ENCODE data around the gene CCDC107.

DNA sequence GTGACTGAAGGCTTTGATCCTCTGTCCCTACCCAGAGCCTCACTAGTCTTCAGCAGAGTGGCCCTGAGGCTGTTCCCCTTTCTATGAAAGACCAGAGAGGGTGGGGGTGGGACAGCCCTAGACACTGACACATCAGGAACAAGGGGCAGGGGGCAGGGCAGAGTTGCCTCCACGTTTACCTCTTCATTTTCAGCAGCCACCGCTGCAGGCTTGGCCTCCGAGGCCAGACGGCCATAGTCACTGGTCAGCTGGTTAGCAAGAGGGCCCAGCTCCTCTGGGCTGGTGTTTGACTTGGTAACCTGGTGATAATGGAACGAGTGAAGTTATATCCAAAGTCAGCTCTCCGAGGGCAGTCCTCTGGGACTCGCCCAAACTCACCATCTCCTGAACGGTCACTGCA lies 47.3 kb downstream of the CCDC107 start:
- TF ChIP-seq CTCF (IDR thresholded peaks at IDR 0.05): no peak
- no peak for TF ChIP-seq BCL3 (IDR thresholded peaks at IDR 0.05)
- TF ChIP-seq, protein P1, sequence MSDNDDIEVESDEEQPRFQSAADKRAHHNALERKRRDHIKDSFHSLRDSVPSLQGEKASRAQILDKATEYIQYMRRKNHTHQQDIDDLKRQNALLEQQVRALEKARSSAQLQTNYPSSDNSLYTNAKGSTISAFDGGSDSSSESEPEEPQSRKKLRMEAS (IDR thresholded peaks at IDR 0.05): no peak
- no peak for TF ChIP-seq MAFK (IDR thresholded peaks at IDR 0.05; ENCODE audit: partially characterized antibody)
- no peak for TF ChIP-seq EP300 (IDR thresholded peaks at IDR 0.05)
- no peak for TF ChIP-seq POLR2A (IDR thresholded peaks at IDR 0.05; ENCODE audit: low read length)
- TF ChIP-seq, protein P2, sequence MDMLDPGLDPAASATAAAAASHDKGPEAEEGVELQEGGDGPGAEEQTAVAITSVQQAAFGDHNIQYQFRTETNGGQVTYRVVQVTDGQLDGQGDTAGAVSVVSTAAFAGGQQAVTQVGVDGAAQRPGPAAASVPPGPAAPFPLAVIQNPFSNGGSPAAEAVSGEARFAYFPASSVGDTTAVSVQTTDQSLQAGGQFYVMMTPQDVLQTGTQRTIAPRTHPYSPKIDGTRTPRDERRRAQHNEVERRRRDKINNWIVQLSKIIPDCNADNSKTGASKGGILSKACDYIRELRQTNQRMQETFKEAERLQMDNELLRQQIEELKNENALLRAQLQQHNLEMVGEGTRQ (IDR thresholded peaks at IDR 0.05): no peak
- TF ChIP-seq RARB (CRISPR knock-in tag; IDR thresholded peaks at IDR 0.05): no peak
- no peak for TF ChIP-seq RNF2 (IDR thresholded peaks at IDR 0.05; ENCODE audit: borderline replicate concordance, low read depth)
- TF ChIP-seq, protein P3, sequence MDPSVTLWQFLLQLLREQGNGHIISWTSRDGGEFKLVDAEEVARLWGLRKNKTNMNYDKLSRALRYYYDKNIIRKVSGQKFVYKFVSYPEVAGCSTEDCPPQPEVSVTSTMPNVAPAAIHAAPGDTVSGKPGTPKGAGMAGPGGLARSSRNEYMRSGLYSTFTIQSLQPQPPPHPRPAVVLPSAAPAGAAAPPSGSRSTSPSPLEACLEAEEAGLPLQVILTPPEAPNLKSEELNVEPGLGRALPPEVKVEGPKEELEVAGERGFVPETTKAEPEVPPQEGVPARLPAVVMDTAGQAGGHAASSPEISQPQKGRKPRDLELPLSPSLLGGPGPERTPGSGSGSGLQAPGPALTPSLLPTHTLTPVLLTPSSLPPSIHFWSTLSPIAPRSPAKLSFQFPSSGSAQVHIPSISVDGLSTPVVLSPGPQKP (IDR thresholded peaks at IDR 0.05; ENCODE audit: low read depth, low read length): no peak

Data from A549 (cell line).